H1 (cell line): ENCODE data around the gene ATP13A2. TPM values are rescaled to one million over a fixed set of nuclear protein-coding genes. Genes with fewer than 3 reads are reported as not detected.

ENCODE experiments used
- ASH2L ChIP-seq: fragments of 200-600, 300-600 bp; sonication (generic); IDR thresholded peaks from one replicate; pipeline ENCODE4 v1.7.1; 2017; ENCODE audit warnings: low read length
- ATF2 ChIP-seq: IDR thresholded peaks from 2 replicates; pipeline ENCODE4 v1.6.1; 2012; ENCODE audit warnings: low read length, inconsistent platforms
- CREB1 ChIP-seq: IDR thresholded peaks from 2 replicates; pipeline ENCODE4 v1.6.1; 2012; ENCODE audit warnings: inconsistent platforms
- JUND ChIP-seq: IDR thresholded peaks from 2 replicates; pipeline ENCODE4 v1.6.1; 2011; ENCODE audit warnings: mild to moderate bottlenecking, improper control_type of control experiment, low read length
- KDM4A ChIP-seq: IDR thresholded peaks from one replicate; pipeline ENCODE4 v1.7.1; 2012; ENCODE audit warnings: low read depth, mild to moderate bottlenecking, moderate library complexity, low read length, inconsistent platforms; ENCODE audit not compliant: severe bottlenecking
- MAFK ChIP-seq: IDR thresholded peaks from 2 replicates; pipeline ENCODE4 v1.6.1; 2012; ENCODE audit warnings: low read depth, mild to moderate bottlenecking, improper control_type of control experiment, low read length
- NRF1 ChIP-seq: IDR thresholded peaks from 2 replicates; pipeline ENCODE4 v1.6.1; 2011; ENCODE audit warnings: mild to moderate bottlenecking, low read depth, low read length, improper control_type of control experiment
- RAD21 ChIP-seq, 2 experiments: IDR thresholded peaks in 1 of 2; conservative IDR thresholded peaks in 1 of 2; 2 replicates each; pipeline ENCODE4 v1.6.1; 2011; ENCODE audit warnings: low read depth in 2 of 2, low read length in 2 of 2, improper control_type of control experiment in 1 of 2, inconsistent platforms in 1 of 2, mild to moderate bottlenecking in 1 of 2, moderate library complexity in 1 of 2
- RBBP5 ChIP-seq: IDR thresholded peaks from 2 replicates; pipeline ENCODE4 v1.7.1; 2012; ENCODE audit warnings: low read depth, mild to moderate bottlenecking, inconsistent platforms, low read length, moderate library complexity, borderline replicate concordance
- RXRA ChIP-seq: IDR thresholded peaks from 2 replicates; pipeline ENCODE4 v1.6.1; 2011; ENCODE audit warnings: low read depth, mild to moderate bottlenecking, low read length, moderate library complexity; ENCODE audit not compliant: insufficient read depth
- SIN3A ChIP-seq, 2 experiments: IDR thresholded peaks in 1 of 2; conservative IDR thresholded peaks in 1 of 2; 2 replicates each; pipeline ENCODE4 v1.6.1; 2011 to 2012; ENCODE audit warnings: low read length in 2 of 2, improper control_type of control experiment in 1 of 2, low read depth in 1 of 2, mild to moderate bottlenecking in 1 of 2
- SIX5 ChIP-seq: IDR thresholded peaks from 2 replicates; pipeline ENCODE4 v1.6.1; 2011; ENCODE audit warnings: mild to moderate bottlenecking, low read depth, low read length
- SP1 ChIP-seq: IDR thresholded peaks from 2 replicates; pipeline ENCODE4 v1.6.1; 2011; ENCODE audit warnings: low read depth, low read length
- SRF ChIP-seq: IDR thresholded peaks from 2 replicates; pipeline ENCODE4 v1.6.1; 2011; ENCODE audit warnings: mild to moderate bottlenecking, low read depth, low read length, moderate library complexity
- TEAD4 ChIP-seq: IDR thresholded peaks from 2 replicates; pipeline ENCODE4 v1.6.1; 2012; ENCODE audit warnings: low read depth, low read length, inconsistent platforms, mixed read lengths
- USF2 ChIP-seq: IDR thresholded peaks from 2 replicates; pipeline ENCODE4 v1.6.1; 2011; ENCODE audit warnings: low read length, improper control_type of control experiment
- YY1 ChIP-seq: IDR thresholded peaks from 2 replicates; pipeline ENCODE4 v1.6.1; 2011; ENCODE audit warnings: low read depth, mild to moderate bottlenecking, low read length
- polyA plus RNA-seq, 7 experiments: library from polyadenylated mRNA; depleted of rRNA in 3 of 7; stranded (reverse) in 5 of 7; unstranded in 2 of 7; fragments of >200 nt in 5 of 7; fragments of 200-250 nt in 2 of 7; gene quantifications; 1 replicate in 5 of 7; 2 replicates in 1 of 7; 4 replicates in 1 of 7; pipeline versions ENCODE4 v1.2.1 to v1.2.3, GENCODE V29; 2011 to 2013; ENCODE audit warnings: missing spikeins in 2 of 7, mixed read lengths in 2 of 7
- total RNA-seq: library from RNA; stranded (reverse); fragmentation: NEBNext Ultra II Directional; extraction: Animal tissue kit (Norgen Biotek cat#: 25700); gene quantifications from 2 replicates; pipeline ENCODE4 v1.2.1, GENCODE V29; 2021
- TF ChIP-seq, protein P1 (sequence below), 3 experiments: IDR thresholded peaks; 1 replicate in 2 of 3; 2 replicates in 1 of 3; pipeline versions ENCODE4 v1.5.1 to v1.6.1; 2011; ENCODE audit warnings: low read length in 3 of 3, mild to moderate bottlenecking in 3 of 3, inconsistent platforms in 2 of 3, low read depth in 1 of 3, moderate library complexity in 1 of 3; ENCODE audit not compliant: insufficient read depth in 1 of 3; ENCODE audit errors: control extremely low read depth in 1 of 3

ATP13A2 gene
- total and polyA plus RNA-seq, 2 of the 8 experiments (the other 6 are each of a cell fraction or from before 2014, with no cell fraction given), result 82.1 to 83.6 TPM

DNA sequence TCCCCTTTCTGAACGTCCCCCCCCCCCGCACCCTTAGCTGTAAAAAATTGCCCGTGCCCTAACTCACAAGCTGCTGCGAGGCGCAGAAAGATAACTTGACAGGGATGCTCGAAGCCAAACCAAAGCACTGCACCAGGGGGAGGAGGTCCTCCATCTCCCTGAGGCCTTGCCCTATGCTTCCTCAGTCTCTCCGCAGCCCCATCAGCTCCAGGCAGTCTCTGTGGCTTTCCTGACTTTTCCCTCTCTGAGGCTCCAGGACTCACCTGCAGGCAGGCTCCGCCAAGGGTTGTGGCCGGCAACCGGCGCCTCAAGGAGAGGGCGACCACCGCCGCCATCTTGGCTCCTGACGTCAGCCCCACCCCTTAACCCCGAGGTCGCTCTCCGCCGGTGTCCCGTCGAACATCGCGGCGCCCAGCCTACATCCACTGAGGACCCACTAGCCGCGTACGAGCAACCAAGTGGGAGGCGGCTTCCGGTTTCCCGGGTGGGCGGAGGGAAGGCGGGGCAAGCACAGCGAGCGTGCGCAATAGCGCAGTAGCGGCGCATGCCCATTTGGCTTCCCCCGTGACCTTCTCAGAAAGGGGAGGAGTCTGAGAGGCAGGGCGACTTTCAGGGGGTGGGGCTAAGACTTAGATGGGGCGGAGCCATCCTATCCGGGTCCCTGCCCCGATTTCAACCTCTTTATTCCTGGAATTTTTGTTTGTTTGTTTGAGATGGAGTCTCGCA is 42.1 kb upstream of the ATP13A2 start, which contains the start of gene SDHB (continued):
- TF ChIP-seq RXRA (no peak), JUND (peak; percentile 63), SIX5 (no peak), TEAD4 (no peak), ASH2L (peak; percentile 37), YY1 (peak; percentile 98), NRF1 (peak; percentile 73), KDM4A (no peak), ATF2 (no peak), SP1 (peak; percentile 55; the same call in 1 of the 2 replicates), MAFK (no peak), RBBP5 (no peak), SRF (no peak), CREB1 (peak; percentile 84), SIN3A (conservative IDR thresholded peaks at IDR 0.05 in 1 of 2, IDR thresholded peaks at IDR 0.05 in 1 of 2; ENCODE audit: low read depth in 1 of 2, low read length in 2 of 2) (0 out of 4 replicates have a peak, but pooled peaks of 1 of the 2 experiments have one; percentile 79), USF2 (peak; percentile 53; the same call in 1 of the 2 replicates), RAD21 (IDR thresholded peaks at IDR 0.05 in 1 of 2, conservative IDR thresholded peaks at IDR 0.05 in 1 of 2; ENCODE audit: low read depth in 2 of 2, low read length in 2 of 2) (no peak)
- TF ChIP-seq, protein P1, sequence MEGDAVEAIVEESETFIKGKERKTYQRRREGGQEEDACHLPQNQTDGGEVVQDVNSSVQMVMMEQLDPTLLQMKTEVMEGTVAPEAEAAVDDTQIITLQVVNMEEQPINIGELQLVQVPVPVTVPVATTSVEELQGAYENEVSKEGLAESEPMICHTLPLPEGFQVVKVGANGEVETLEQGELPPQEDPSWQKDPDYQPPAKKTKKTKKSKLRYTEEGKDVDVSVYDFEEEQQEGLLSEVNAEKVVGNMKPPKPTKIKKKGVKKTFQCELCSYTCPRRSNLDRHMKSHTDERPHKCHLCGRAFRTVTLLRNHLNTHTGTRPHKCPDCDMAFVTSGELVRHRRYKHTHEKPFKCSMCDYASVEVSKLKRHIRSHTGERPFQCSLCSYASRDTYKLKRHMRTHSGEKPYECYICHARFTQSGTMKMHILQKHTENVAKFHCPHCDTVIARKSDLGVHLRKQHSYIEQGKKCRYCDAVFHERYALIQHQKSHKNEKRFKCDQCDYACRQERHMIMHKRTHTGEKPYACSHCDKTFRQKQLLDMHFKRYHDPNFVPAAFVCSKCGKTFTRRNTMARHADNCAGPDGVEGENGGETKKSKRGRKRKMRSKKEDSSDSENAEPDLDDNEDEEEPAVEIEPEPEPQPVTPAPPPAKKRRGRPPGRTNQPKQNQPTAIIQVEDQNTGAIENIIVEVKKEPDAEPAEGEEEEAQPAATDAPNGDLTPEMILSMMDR (IDR thresholded peaks at IDR 0.05; ENCODE audit: control extremely low read depth in 1 of 3, insufficient read depth in 1 of 3, low read depth in 1 of 3, low read length in 3 of 3), result no peak
